H1 (cell line): ENCODE measurements around the gene KIF22. TPM values are rescaled to one million over a fixed set of nuclear protein-coding genes. Genes with fewer than 3 reads are reported as not detected.

Experiments
- SIX5 ChIP-seq: IDR thresholded peaks from 2 replicates; pipeline ENCODE4 v1.6.1; 2011; ENCODE audit warnings: mild to moderate bottlenecking, low read depth, low read length
- SUZ12 ChIP-seq: fragments of 200-600 bp; sonication (generic); IDR thresholded peaks from 2 replicates; pipeline ENCODE4 v1.6.1; 2012; ENCODE audit warnings: mild to moderate bottlenecking, inconsistent platforms, low read length, moderate library complexity, mixed read lengths
- YY1 ChIP-seq: IDR thresholded peaks from 2 replicates; pipeline ENCODE4 v1.6.1; 2011; ENCODE audit warnings: low read depth, mild to moderate bottlenecking, low read length
- polyA plus RNA-seq, 7 experiments: library from polyadenylated mRNA; depleted of rRNA in 3 of 7; stranded (reverse) in 5 of 7; unstranded in 2 of 7; fragments of >200 nt in 5 of 7; fragments of 200-250 nt in 2 of 7; gene quantifications; 1 replicate in 5 of 7; 2 replicates in 1 of 7; 4 replicates in 1 of 7; pipeline versions ENCODE4 v1.2.1 to v1.2.3, GENCODE V29; 2011 to 2013; ENCODE audit warnings: missing spikeins in 2 of 7, mixed read lengths in 2 of 7
- total RNA-seq: library from RNA; stranded (reverse); fragmentation: NEBNext Ultra II Directional; extraction: Animal tissue kit (Norgen Biotek cat#: 25700); gene quantifications from 2 replicates; pipeline ENCODE4 v1.2.1, GENCODE V29; 2021
- TF ChIP-seq, protein P1 (sequence below): IDR thresholded peaks from 2 replicates; pipeline ENCODE4 v1.6.1; 2011; ENCODE audit warnings: low read length, improper control_type of control experiment

The KIF22 gene
- total and polyA plus RNA-seq, 2 of the 8 experiments (the other 6 are each of a cell fraction or from before 2014, with no cell fraction given) = 139 to 142 TPM

DNA sequence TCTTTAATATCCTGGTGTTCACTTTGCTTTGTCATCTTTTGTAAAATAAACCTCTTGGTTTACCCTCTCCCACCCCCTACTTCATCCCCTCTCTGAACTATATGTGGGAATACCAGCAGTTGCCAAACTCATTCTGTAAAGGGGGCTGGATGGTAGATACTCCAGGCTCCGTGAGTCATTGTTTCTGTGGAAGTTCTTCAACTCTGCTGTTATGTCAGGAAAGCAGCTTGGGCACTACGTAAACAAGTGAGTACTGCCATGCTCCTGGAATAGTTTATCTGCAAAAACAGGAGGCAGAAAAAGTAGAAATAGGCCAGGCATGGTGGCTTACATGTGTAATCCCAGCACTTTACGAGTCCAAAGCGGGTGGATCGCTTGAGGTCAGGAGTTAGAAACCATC, 47.3 kb downstream of the KIF22 start (continued):
- no peak for TF ChIP-seq SUZ12
- TF ChIP-seq SIX5 = no peak
- TF ChIP-seq, protein P1, sequence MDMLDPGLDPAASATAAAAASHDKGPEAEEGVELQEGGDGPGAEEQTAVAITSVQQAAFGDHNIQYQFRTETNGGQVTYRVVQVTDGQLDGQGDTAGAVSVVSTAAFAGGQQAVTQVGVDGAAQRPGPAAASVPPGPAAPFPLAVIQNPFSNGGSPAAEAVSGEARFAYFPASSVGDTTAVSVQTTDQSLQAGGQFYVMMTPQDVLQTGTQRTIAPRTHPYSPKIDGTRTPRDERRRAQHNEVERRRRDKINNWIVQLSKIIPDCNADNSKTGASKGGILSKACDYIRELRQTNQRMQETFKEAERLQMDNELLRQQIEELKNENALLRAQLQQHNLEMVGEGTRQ = no peak
- TF ChIP-seq YY1 = no peak
